ENCODE data around the gene ERO1B.

GRCh38 chr1:236168716-236169429 lies 112.9 kb downstream of the ERO1B start:
- no peak for TF ChIP-seq EZH2 (IDR thresholded peaks at IDR 0.05; ENCODE audit: borderline replicate concordance, low read length)
- peak; percentile 38; the same call in 1 of the 2 replicates for TF ChIP-seq CTCF (IDR thresholded peaks at IDR 0.05; ENCODE audit: low read length)

Data from OCI-LY1 (cell line).